A549 (cell line): ENCODE data around the gene TRAF3IP1.

Experiments used
- CHD4 ChIP-seq: fragments of 200-600 bp; sonication (generic); IDR thresholded peaks from 2 replicates; pipeline ENCODE4 v1.6.1; 2016; ENCODE audit warnings: antibody characterized with exemption, mild to moderate bottlenecking, borderline replicate concordance
- HOXB5 ChIP-seq: fragments of 250-450 bp; sonication (Bioruptor Pico); IDR thresholded peaks from 2 replicates; pipeline ENCODE4 v1.5.0; 2020; ENCODE audit warnings: mild to moderate bottlenecking, moderate library complexity
- MAZ ChIP-seq: fragments of 150-350 bp; IDR thresholded peaks from 2 replicates; pipeline ENCODE4 v1.6.1; 2014; ENCODE audit warnings: antibody characterized with exemption, low read depth, low read length, borderline replicate concordance
- RFX5 ChIP-seq: fragments of 450-650 bp; IDR thresholded peaks from 2 replicates; pipeline ENCODE4 v1.7.1; 2014; ENCODE audit warnings: antibody characterized with exemption, mild to moderate bottlenecking, moderate library complexity
- RNF2 ChIP-seq: fragments of 200-600 bp; sonication (generic); IDR thresholded peaks from 2 replicates; pipeline ENCODE4 v1.6.1; 2016; ENCODE audit warnings: low read depth, mild to moderate bottlenecking, antibody characterized with exemption, moderate library complexity, borderline replicate concordance
- ZNF302 ChIP-seq: fragments of 250-450 bp; sonication (Bioruptor Pico); IDR thresholded peaks from 2 replicates; pipeline ENCODE4 v1.9.0; 2021; ENCODE audit warnings: inconsistent platforms, mild to moderate bottlenecking, moderate library complexity
- TF ChIP-seq, protein P1 (sequence below): fragments of >200 bp; sonication (Bioruptor Twin); formaldehyde crosslinking; IDR thresholded peaks from 3 replicates; pipeline ENCODE4 v1.5.1; 2016

DNA sequence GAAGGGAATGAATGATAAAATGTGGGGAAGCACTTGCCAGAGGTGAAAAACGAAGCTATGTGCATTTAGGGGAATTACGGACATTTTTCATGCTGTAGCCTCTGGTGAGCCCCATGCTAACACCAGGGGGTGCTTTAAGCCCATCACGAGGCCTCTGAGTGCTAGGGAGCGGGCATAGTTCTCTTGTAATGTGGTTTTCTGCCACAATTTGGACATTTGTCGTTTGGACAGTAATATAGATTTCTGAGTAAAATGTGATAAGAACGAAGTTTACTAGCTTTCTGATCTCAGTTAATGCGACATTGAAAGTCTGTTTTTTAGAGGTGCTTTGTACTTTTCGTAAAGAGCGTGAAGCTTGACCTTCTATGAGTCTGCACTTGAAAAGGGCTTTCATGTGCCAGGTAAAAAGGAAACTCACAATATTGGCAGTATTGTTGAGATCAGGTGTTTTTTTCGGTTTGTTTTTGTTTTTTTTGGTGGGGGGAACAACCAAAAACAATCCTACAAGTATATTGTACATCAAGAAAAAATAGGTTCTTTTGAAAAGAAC lies 50.6 kb downstream of the TRAF3IP1 start:
- TF ChIP-seq HOXB5 (no peak), CHD4 (no peak), RFX5 (no peak), ZNF302 (no peak), MAZ (no peak), RNF2 (no peak)
- TF ChIP-seq, protein P1, sequence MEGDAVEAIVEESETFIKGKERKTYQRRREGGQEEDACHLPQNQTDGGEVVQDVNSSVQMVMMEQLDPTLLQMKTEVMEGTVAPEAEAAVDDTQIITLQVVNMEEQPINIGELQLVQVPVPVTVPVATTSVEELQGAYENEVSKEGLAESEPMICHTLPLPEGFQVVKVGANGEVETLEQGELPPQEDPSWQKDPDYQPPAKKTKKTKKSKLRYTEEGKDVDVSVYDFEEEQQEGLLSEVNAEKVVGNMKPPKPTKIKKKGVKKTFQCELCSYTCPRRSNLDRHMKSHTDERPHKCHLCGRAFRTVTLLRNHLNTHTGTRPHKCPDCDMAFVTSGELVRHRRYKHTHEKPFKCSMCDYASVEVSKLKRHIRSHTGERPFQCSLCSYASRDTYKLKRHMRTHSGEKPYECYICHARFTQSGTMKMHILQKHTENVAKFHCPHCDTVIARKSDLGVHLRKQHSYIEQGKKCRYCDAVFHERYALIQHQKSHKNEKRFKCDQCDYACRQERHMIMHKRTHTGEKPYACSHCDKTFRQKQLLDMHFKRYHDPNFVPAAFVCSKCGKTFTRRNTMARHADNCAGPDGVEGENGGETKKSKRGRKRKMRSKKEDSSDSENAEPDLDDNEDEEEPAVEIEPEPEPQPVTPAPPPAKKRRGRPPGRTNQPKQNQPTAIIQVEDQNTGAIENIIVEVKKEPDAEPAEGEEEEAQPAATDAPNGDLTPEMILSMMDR, result peak; percentile 80
